ENCODE results near the gene TNFSF9. TPM values are rescaled to one million over a fixed set of nuclear protein-coding genes. Genes with fewer than 3 reads are reported as not detected.
"Not testable (repeated sequence)": the region's sequence is repeated elsewhere in the genome, so short reads cannot be mapped to it uniquely, and the experiment has no call there.

The TNFSF9 gene
- polyA plus RNA-seq, 1 of the 3 experiments (the other 2 are of a cell fraction) = 10.7 TPM

DNA sequence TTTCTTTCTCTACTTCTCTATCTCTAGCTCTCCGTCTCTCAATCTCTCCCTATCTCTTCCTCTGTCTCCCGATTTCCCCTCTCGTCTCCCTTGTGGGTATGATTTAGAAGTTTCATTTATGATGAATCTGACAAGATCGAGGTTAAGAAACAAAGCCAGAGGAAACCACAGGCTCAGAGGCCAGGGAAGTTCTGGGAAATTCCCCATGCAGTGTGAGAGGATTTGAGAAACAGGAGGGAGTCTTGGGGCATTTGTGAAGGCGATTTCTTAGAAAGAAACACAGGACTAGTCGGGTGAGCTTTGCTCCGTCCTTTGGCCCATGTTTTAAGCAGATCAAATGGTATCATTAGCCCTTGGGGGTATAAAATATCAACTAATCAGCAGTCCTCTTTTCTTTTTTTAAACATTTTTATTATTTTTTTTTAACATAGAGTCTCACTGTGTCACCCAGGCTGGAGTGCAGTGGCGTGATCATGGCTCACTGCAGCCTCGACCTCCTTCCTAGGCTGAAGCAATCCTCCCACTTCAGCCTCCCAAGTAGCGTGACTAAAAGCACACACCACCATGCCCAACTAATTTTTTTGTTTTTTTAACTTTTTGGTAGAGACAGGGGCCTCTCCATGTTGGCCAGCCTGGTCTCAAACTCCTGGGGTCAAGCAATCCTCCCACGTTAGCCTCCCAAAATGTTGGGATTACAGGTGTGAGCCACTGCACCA is 25.8 kb downstream of the TNFSF9 start:
- ChIA-PET POLR2A (no interaction called here), CTCF (no interaction called here)
- TF ChIP-seq FOXM1 (IDR thresholded peaks at IDR 0.05; ENCODE audit: low read depth) = no peak
- TF ChIP-seq TCF12 (IDR thresholded peaks at IDR 0.05) = no peak
- no peak for TF ChIP-seq SIN3A (IDR thresholded peaks at IDR 0.05; ENCODE audit: borderline replicate concordance, low read depth, low read length)
- no peak for TF ChIP-seq RXRA (IDR thresholded peaks at IDR 0.05; ENCODE audit: borderline replicate concordance, low read depth)
- TF ChIP-seq, protein P1, sequence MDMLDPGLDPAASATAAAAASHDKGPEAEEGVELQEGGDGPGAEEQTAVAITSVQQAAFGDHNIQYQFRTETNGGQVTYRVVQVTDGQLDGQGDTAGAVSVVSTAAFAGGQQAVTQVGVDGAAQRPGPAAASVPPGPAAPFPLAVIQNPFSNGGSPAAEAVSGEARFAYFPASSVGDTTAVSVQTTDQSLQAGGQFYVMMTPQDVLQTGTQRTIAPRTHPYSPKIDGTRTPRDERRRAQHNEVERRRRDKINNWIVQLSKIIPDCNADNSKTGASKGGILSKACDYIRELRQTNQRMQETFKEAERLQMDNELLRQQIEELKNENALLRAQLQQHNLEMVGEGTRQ (IDR thresholded peaks at IDR 0.05; ENCODE audit: borderline replicate concordance, low read depth, low read length) = no peak
- no peak for TF ChIP-seq MEF2A (IDR thresholded peaks at IDR 0.05; ENCODE audit: borderline replicate concordance, low read depth)
- TF ChIP-seq GABPA (IDR thresholded peaks at IDR 0.05; ENCODE audit: low read depth) = no peak
- TF ChIP-seq TAF1 (IDR thresholded peaks at IDR 0.05; ENCODE audit: borderline replicate concordance, low read depth, low read length) = no peak
- TF ChIP-seq YY1 (IDR thresholded peaks at IDR 0.05; ENCODE audit: low read depth) = no peak
- no peak for TF ChIP-seq FOSL2 (IDR thresholded peaks at IDR 0.05; ENCODE audit: borderline replicate concordance, low read depth)
- TF ChIP-seq EZH2phosphoT487 (IDR thresholded peaks at IDR 0.05; ENCODE audit: borderline replicate concordance, low read depth) = no peak
- TF ChIP-seq POLR2AphosphoS5 (IDR thresholded peaks at IDR 0.05; ENCODE audit: low read depth, low read length) = no peak
- TF ChIP-seq RCOR1 (IDR thresholded peaks at IDR 0.05; ENCODE audit: low read length) = no peak
- TF ChIP-seq, protein P2, sequence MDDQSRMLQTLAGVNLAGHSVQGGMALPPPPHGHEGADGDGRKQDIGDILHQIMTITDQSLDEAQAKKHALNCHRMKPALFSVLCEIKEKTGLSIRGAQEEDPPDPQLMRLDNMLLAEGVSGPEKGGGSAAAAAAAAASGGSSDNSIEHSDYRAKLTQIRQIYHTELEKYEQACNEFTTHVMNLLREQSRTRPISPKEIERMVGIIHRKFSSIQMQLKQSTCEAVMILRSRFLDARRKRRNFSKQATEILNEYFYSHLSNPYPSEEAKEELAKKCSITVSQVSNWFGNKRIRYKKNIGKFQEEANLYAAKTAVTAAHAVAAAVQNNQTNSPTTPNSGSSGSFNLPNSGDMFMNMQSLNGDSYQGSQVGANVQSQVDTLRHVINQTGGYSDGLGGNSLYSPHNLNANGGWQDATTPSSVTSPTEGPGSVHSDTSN (IDR thresholded peaks at IDR 0.05) = no peak
- Histone ChIP-seq H3K4me2 (peak overlapping the region; percentile 43; the same call in 1 of the 2 replicates), H3K79me2 (ENCODE audit: insufficient read depth) (no peaks in the 10 kb centered on the region), H3K4me3 (ENCODE audit: low read depth in 2 of 2, low read length in 1 of 2) (no peak overlapping the region), H3K27me3 (ENCODE audit: insufficient read depth) (peaks cover 38% of the 10 kb centered on the region), H2AFZ (ENCODE audit: low read depth) (peak overlapping the region; percentile 83), H3K27ac (ENCODE audit: low read depth in 2 of 2, low read length in 1 of 2) (no peak overlapping the region), H3K9me3 (no peaks in the 10 kb centered on the region), H3K9me2 (no peaks in the 10 kb centered on the region), H3K9ac (no peak overlapping the region; the same call in 1 of the 2 replicates), H3K4me1 (ENCODE audit: control insufficient read depth in 1 of 2, insufficient read depth in 2 of 2, low read depth in 1 of 2, low read length in 1 of 2) (no peaks in the 10 kb centered on the region), H4K20me1 (ENCODE audit: insufficient read depth) (no peaks in the 10 kb centered on the region), H3K36me3 (replicated peaks in 1 of 2; ENCODE audit: control insufficient read depth in 1 of 2, insufficient read depth in 2 of 2, low read length in 1 of 2) (no peaks in the 10 kb centered on the region), H3F3A (replicated peaks; ENCODE audit: insufficient read depth) (peaks cover 3% of the 10 kb centered on the region)
- no peak for DNase-seq
- 14% methylated on average over 11 of the region's 11 CpGs for WGBS (ENCODE audit: low lambda C conversion rate)

DNA sequence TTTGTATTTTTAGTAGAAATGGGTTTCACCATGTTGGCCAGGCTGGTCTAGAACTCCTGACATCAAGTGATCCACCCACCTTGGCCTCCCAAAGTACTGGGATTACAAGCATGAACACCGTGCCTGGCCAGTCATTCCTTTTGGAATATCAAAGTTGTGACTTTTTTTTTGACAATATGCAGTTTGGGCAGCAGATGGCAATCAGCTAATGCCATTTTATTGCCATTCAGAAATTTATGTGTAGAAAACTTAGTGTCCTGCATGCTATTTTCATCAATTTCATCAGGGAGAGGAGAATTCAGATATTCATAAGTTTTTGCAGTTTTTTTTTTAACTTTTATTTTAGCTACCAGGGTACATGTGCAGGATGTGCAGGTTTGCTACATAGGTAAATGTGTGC is 31.6 kb downstream of the TNFSF9 start:
- H3K4me2 ChIP-seq; H3K9me3 ChIP-seq; POLR2A ChIA-PET; H3K36me3 ChIP-seq (replicated peaks in 1 of 2; ENCODE audit: control insufficient read depth in 1 of 2, insufficient read depth in 2 of 2, low read length in 1 of 2); H3K9me2 ChIP-seq; H3K9ac ChIP-seq; DNase-seq; H3K4me1 ChIP-seq (ENCODE audit: control insufficient read depth in 1 of 2, insufficient read depth in 2 of 2, low read depth in 1 of 2, low read length in 1 of 2); H3K79me2 ChIP-seq (ENCODE audit: insufficient read depth); H2AFZ ChIP-seq (ENCODE audit: low read depth); H3K4me3 ChIP-seq (ENCODE audit: low read depth in 2 of 2, low read length in 1 of 2); H3F3A ChIP-seq (replicated peaks; ENCODE audit: insufficient read depth); H4K20me1 ChIP-seq (ENCODE audit: insufficient read depth); H3K27ac ChIP-seq (ENCODE audit: low read depth in 2 of 2, low read length in 1 of 2): not testable (repeated sequence)
- peaks cover 36% of the 10 kb centered on the region; the same call in 1 of the 2 replicates for H3K27me3 ChIP-seq (ENCODE audit: insufficient read depth)
- WGBS (ENCODE audit: low lambda C conversion rate) = 0% methylated on average over 1 of the region's 1 CpG
- CTCF ChIA-PET = interaction anchor here (0.6 to 0.8 kb wide), 2 partner anchors 71 to 301 kb away, joined by 3 read pairs; no protein-coding TSS in a partner anchor
- TF ChIP-seq, protein P3, sequence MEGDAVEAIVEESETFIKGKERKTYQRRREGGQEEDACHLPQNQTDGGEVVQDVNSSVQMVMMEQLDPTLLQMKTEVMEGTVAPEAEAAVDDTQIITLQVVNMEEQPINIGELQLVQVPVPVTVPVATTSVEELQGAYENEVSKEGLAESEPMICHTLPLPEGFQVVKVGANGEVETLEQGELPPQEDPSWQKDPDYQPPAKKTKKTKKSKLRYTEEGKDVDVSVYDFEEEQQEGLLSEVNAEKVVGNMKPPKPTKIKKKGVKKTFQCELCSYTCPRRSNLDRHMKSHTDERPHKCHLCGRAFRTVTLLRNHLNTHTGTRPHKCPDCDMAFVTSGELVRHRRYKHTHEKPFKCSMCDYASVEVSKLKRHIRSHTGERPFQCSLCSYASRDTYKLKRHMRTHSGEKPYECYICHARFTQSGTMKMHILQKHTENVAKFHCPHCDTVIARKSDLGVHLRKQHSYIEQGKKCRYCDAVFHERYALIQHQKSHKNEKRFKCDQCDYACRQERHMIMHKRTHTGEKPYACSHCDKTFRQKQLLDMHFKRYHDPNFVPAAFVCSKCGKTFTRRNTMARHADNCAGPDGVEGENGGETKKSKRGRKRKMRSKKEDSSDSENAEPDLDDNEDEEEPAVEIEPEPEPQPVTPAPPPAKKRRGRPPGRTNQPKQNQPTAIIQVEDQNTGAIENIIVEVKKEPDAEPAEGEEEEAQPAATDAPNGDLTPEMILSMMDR (IDR thresholded peaks at IDR 0.05) = peak; percentile 45
- 0 out of 2 replicates have a peak, but pooled peaks have one; percentile 5 for TF ChIP-seq RAD21 (IDR thresholded peaks at IDR 0.05; ENCODE audit: low read length)

Data from SK-N-SH (cell line).